ENCODE measurements around the gene SPOCK3. TPM values are rescaled to one million over a fixed set of nuclear protein-coding genes. Genes with fewer than 3 reads are reported as not detected.
"Not testable (repeated sequence)": the region's sequence is repeated elsewhere in the genome, so short reads cannot be mapped to it uniquely, and the experiment has no call there.

SPOCK3 gene
- total RNA-seq, 2 donors from 2014 or later = 18.1 to 22.8 TPM

DNA sequence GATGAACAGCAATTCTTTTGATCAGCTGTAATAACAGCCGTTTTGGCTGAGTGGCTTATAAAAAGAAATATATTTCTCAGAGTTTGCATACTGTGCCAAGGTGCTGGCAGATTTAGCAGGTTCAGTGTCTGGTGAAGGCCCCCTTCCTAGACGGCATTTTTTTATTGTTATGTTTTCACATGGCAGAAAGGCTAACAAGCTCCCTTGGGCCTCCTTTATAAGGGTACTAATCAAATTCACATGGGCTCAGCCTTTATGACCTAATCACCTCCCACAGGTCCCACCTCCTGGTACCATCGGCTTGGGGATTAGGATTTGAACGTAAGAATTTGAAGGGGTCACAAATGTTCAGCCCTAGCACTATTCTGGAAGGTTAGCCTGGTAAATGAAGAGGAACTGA lies 431.9 kb downstream of the SPOCK3 start:
- Histone ChIP-seq H3K27me3 (replicated peaks; ENCODE audit: insufficient read depth) (peaks cover 2% of the 10 kb centered on the region), H3K4me1 (replicated peaks) (no peaks in the 10 kb centered on the region), H3K4me3 (no peak overlapping the region), H3K36me3 (no peaks in the 10 kb centered on the region), H3K9me3 (no peaks in the 10 kb centered on the region), H3K27ac (no peak overlapping the region)
- no peak for DNase-seq (ENCODE audit: low spot score)
- TF ChIP-seq POLR2A (IDR thresholded peaks at IDR 0.05) = no peak
- TF ChIP-seq, protein P1, sequence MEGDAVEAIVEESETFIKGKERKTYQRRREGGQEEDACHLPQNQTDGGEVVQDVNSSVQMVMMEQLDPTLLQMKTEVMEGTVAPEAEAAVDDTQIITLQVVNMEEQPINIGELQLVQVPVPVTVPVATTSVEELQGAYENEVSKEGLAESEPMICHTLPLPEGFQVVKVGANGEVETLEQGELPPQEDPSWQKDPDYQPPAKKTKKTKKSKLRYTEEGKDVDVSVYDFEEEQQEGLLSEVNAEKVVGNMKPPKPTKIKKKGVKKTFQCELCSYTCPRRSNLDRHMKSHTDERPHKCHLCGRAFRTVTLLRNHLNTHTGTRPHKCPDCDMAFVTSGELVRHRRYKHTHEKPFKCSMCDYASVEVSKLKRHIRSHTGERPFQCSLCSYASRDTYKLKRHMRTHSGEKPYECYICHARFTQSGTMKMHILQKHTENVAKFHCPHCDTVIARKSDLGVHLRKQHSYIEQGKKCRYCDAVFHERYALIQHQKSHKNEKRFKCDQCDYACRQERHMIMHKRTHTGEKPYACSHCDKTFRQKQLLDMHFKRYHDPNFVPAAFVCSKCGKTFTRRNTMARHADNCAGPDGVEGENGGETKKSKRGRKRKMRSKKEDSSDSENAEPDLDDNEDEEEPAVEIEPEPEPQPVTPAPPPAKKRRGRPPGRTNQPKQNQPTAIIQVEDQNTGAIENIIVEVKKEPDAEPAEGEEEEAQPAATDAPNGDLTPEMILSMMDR (IDR thresholded peaks at IDR 0.05) = no peak
- TF ChIP-seq POLR2AphosphoS5 (IDR thresholded peaks at IDR 0.05) = no peak
- intact Hi-C loops (cut with DNase I) = no loop called here
- 22% methylated on average over 4 of the region's 4 CpGs for WGBS

DNA sequence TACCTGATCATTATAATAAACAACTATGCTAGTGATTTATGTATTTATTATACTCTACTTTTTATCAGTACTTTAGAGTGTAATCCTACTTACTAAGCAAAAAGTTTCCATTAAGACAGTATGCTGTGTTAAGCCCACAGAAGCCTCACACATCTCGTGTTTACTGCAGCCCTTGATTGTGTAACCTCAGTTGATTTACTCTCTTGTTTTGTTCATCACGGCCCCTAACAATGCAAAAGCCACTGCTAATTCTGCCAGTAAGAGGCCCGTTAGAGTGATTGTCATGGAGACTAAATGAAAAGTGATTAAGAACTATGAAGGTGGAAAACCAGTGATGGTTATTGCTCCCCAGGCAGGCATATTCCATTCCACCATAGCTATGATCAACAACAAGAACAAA lies 436.2 kb downstream of the SPOCK3 start:
- no peaks in the 10 kb centered on the region for H3K9me3 ChIP-seq
- H3K27ac ChIP-seq = no peak overlapping the region
- H3K4me3 ChIP-seq = no peak overlapping the region
- peaks cover 2% of the 10 kb centered on the region for H3K27me3 ChIP-seq (replicated peaks; ENCODE audit: insufficient read depth)
- H3K4me1 ChIP-seq (replicated peaks) = no peaks in the 10 kb centered on the region
- intact Hi-C loops (cut with DNase I) = no loop called here
- no peak for TF ChIP-seq POLR2A (IDR thresholded peaks at IDR 0.05)
- no peak for TF ChIP-seq POLR2AphosphoS5 (IDR thresholded peaks at IDR 0.05)
- TF ChIP-seq, protein P1 (IDR thresholded peaks at IDR 0.05) = no peak
- no peaks in the 10 kb centered on the region for H3K36me3 ChIP-seq
- no peak for DNase-seq (ENCODE audit: low spot score)
- whole genome bisulfite sequencing = 52% methylated on average over 3 of the region's 3 CpGs

DNA sequence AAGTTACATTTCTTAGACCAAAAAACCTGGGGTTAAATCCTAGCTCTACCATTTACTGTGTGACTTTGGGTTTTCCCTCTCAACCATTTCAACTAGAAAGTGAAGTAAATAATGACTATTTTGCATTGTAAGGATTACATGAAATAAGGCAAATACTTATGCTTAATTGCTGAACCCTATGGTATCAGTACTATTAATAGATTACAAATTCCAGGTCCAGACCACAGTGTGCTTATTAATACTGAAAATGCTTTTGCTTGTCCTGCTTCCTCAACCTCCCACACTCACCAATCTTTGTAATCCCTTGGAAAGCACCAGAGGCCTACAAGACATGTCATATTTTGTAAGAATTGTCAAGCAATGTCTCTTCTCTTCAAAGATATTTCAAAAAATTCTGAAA lies 456.5 kb downstream of the SPOCK3 start:
- Histone ChIP-seq H3K27me3 (replicated peaks; ENCODE audit: insufficient read depth) (no peaks in the 10 kb centered on the region), H3K4me3 (no peak overlapping the region), H3K36me3 (no peaks in the 10 kb centered on the region), H3K27ac (no peak overlapping the region), H3K9me3 (no peaks in the 10 kb centered on the region), H3K4me1 (replicated peaks) (no peaks in the 10 kb centered on the region)
- DNase-seq (ENCODE audit: low spot score) = no peak
- TF ChIP-seq, protein P1 (IDR thresholded peaks at IDR 0.05) = no peak
- TF ChIP-seq POLR2A (IDR thresholded peaks at IDR 0.05) (no peak), POLR2AphosphoS5 (IDR thresholded peaks at IDR 0.05) (no peak)
- intact Hi-C loops (cut with DNase I) = no loop called here

DNA sequence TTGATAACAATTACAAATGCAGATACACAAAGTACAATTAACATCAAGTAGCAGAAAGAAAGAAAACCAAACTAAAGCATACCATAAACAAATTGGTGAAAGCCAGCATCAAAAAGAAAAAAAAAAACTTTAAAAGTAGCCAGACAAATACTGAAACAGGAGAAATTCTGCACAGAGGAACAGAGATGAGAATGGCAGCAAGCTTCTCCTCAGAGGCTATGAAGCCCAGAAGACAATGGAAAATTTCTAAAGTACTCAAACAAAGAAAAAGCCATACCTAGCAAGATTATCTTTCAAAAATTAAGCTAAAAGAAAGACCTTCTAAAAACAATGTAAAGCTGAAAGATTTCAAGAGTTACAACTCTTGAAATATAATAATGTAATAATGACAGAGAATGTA lies 471.3 kb downstream of the SPOCK3 start:
- Histone ChIP-seq H3K27me3 (replicated peaks; ENCODE audit: insufficient read depth) (no peaks in the 10 kb centered on the region), H3K4me1 (replicated peaks) (no peaks in the 10 kb centered on the region), H3K9me3 (no peaks in the 10 kb centered on the region), H3K36me3 (no peaks in the 10 kb centered on the region), H3K27ac (no peak overlapping the region), H3K4me3 (no peak overlapping the region)
- no peak for TF ChIP-seq POLR2AphosphoS5 (IDR thresholded peaks at IDR 0.05)
- no peak for TF ChIP-seq POLR2A (IDR thresholded peaks at IDR 0.05)
- TF ChIP-seq, protein P1 (IDR thresholded peaks at IDR 0.05) = no peak
- DNase-seq (ENCODE audit: low spot score) = no peak
- intact Hi-C loops (cut with DNase I) = no loop called here

DNA sequence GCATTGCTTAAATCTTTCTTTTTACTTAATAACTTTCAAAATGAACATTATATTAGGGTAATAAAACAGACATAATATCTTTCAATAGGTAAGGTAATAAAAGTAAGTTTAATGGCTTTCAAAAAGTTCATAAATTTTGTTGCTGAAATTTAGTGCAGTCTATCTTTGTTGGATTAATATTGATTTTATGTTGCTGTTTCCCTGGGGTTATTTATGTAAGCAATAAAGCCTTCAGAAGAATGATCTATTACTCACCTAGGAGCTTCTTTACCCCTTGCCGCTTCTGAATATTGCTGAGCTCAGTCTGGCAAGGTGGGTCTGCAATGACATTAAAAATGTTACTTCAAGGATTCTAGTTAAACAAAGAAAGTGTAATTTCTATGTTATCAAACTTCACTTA lies 492.6 kb downstream of the SPOCK3 start:
- WGBS = 36% methylated on average over 1 of the region's 1 CpG
- intact Hi-C loops (cut with DNase I) = no loop called here
- no peaks in the 10 kb centered on the region for H3K4me1 ChIP-seq (replicated peaks)

DNA sequence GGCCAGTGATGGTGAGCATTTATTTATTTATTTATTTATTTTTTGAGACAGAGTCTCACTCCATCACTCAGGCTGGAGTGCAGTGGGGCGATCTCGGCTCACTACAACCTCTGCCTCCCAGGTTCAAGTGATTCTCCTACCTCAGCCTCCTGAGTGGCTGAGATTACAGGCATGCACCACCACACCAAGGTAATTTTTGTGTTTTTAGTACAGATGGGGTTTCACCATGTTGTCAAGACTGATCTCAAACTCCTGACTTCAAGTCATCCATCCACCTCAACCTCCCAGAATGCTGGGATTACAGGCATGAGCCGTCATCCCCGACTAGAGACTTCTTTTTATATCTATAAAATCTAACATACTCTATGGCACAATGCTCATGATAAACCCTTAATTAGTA lies 495.1 kb downstream of the SPOCK3 start:
- H3K4me3 ChIP-seq; H3K36me3 ChIP-seq; DNase-seq (ENCODE audit: low spot score); H3K9me3 ChIP-seq; H3K4me1 ChIP-seq (replicated peaks); H3K27me3 ChIP-seq (replicated peaks; ENCODE audit: insufficient read depth); intact Hi-C loops (cut with DNase I); H3K27ac ChIP-seq: not testable (repeated sequence)
- WGBS = 91% methylated on average over 4 of the region's 4 CpGs

More for the DNA sequence above, 492.6 kb downstream of the SPOCK3 start:
- no peaks in the 10 kb centered on the region for H3K9me3 ChIP-seq
- H3K27ac ChIP-seq = no peak overlapping the region
- TF ChIP-seq POLR2A (IDR thresholded peaks at IDR 0.05) = no peak
- no peak for TF ChIP-seq POLR2AphosphoS5 (IDR thresholded peaks at IDR 0.05)
- DNase-seq (ENCODE audit: low spot score) = no peak
- no peak overlapping the region for H3K4me3 ChIP-seq
- no peaks in the 10 kb centered on the region for H3K27me3 ChIP-seq (replicated peaks; ENCODE audit: insufficient read depth)
- no peaks in the 10 kb centered on the region for H3K36me3 ChIP-seq

Measured in prostate gland (tissue), 2 donors.